B cell (primary cell): ENCODE data around the gene FST. TPM values are rescaled to one million over a fixed set of nuclear protein-coding genes. Genes with fewer than 3 reads are reported as not detected.

Experiments
- ATAC-seq: fragments of 200-7000 bp; cut with Tn5 transposase; one replicate; pipeline ENCODE4 v1.10.0; 2021; ENCODE audit warnings: low read depth, mild to moderate bottlenecking, moderate number of reproducible peaks, moderate library complexity
- CTCF ChIA-PET: fragments of 350-600 bp; sonication (Branson Sonifier 250); formaldehyde crosslinking; loops from one replicate; lab custom pipeline; 2021; ENCODE audit warnings: antibody characterized with exemption, inconsistent platforms; lab: Charles Lee
- POLR2A ChIA-PET: fragments of 350-600 bp; sonication (Branson Sonifier 250); formaldehyde crosslinking; loops from one replicate; lab custom pipeline; 2021; ENCODE audit warnings: antibody characterized with exemption; lab: Charles Lee
- DNase-seq: peaks from one replicate; pipeline ENCODE4 v3.0.0; 2013
- H2AFZ ChIP-seq: 2 replicates; pipeline ENCODE4 v1.6.1; 2012; ENCODE audit warnings: mild to moderate bottlenecking, low read depth, low read length; ENCODE audit not compliant: insufficient read depth, poor library complexity, severe bottlenecking
- H3K27ac ChIP-seq, 2 donors: 1 replicate in 1 of 2; 2 replicates in 1 of 2; pipeline ENCODE4 v1.5.1; 2012 to 2013; ENCODE audit warnings: low read length in 2 of 2, mild to moderate bottlenecking in 2 of 2, moderate library complexity in 1 of 2
- H3K27me3 ChIP-seq, 4 experiments: fragments of 200-600 bp in 1 of 4; sonication (generic) in 1 of 4; replicated peaks in 1 of 4; 1 replicate in 2 of 4; 2 replicates in 2 of 4; pipeline versions ENCODE4 v1.6.1 to v1.7.0; 2013 to 2016; ENCODE audit warnings: low read length in 3 of 4, mild to moderate bottlenecking in 2 of 4, mixed read lengths in 1 of 4, moderate library complexity in 1 of 4; ENCODE audit not compliant: insufficient read depth in 4 of 4, control insufficient read depth in 3 of 4; ENCODE audit errors: control extremely low read depth in 1 of 4
- H3K36me3 ChIP-seq, 2 experiments: replicated peaks in 1 of 2; 1 replicate in 1 of 2; 2 replicates in 1 of 2; pipeline versions ENCODE4 v1.6.1 to v1.7.1; 2013; ENCODE audit warnings: low read length in 1 of 2; ENCODE audit not compliant: insufficient read depth in 2 of 2, control insufficient read depth in 1 of 2; ENCODE audit errors: control extremely low read depth in 1 of 2, extremely low read depth in 1 of 2
- H3K4me1 ChIP-seq, 2 donors: fragments of 200-600 bp in 1 of 2; sonication (generic) in 1 of 2; 1 replicate in 1 of 2; 2 replicates in 1 of 2; pipeline versions ENCODE4 v1.5.1 to v1.6.1; 2013 to 2017; ENCODE audit warnings: low read length in 2 of 2; ENCODE audit not compliant: control insufficient read depth in 2 of 2, insufficient read depth in 2 of 2
- H3K4me2 ChIP-seq: replicated peaks from 2 replicates; pipeline ENCODE3; 2012; ENCODE audit warnings: mild to moderate bottlenecking, low read depth, low read length; ENCODE audit not compliant: poor library complexity, severe bottlenecking
- H3K4me3 ChIP-seq, 5 experiments: fragments of 200-600 bp in 1 of 5; sonication (generic) in 1 of 5; 1 replicate in 3 of 5; 2 replicates in 2 of 5; pipeline versions ENCODE4 v1.5.1 to v1.7.0; 2011 to 2016; ENCODE audit warnings: low read length in 4 of 5, mild to moderate bottlenecking in 4 of 5, low read depth in 2 of 5, control low read depth in 1 of 5, moderate library complexity in 1 of 5; ENCODE audit not compliant: insufficient read depth in 1 of 5; ENCODE audit errors: control extremely low read depth in 1 of 5, extremely low read depth in 1 of 5
- H3K79me2 ChIP-seq: fragments of 200-600 bp; sonication (generic); one replicate; pipeline ENCODE4 v1.6.0; 2016; ENCODE audit warnings: low read length; ENCODE audit not compliant: control insufficient read depth, insufficient read depth
- H3K9ac ChIP-seq: fragments of 200-600 bp; sonication (generic); 2 replicates; pipeline ENCODE4 v1.6.1; 2017; ENCODE audit warnings: mild to moderate bottlenecking, low read length, moderate library complexity
- H3K9me3 ChIP-seq, 3 donors: one replicate each; pipeline versions ENCODE4 v1.6.1 to v1.7.1; 2013; ENCODE audit warnings: low read length in 2 of 3; ENCODE audit not compliant: control insufficient read depth in 2 of 3, insufficient read depth in 1 of 3; ENCODE audit errors: control extremely low read depth in 1 of 3
- H4K20me1 ChIP-seq: 2 replicates; pipeline ENCODE4 v1.6.0; 2012; ENCODE audit warnings: mild to moderate bottlenecking, low read length; ENCODE audit not compliant: insufficient read depth, control insufficient read depth, poor library complexity, severe bottlenecking
- H3K27ac Mint-ChIP-seq: one replicate; pipeline ENCODE4 v1.8.0; 2021; ENCODE audit warnings: mixed read lengths
- H3K27me3 Mint-ChIP-seq: one replicate; pipeline ENCODE4 v1.8.0; 2021; ENCODE audit warnings: mixed read lengths
- H3K4me1 Mint-ChIP-seq: one replicate; pipeline ENCODE4 v1.8.0; 2021; ENCODE audit warnings: mixed read lengths
- H3K4me3 Mint-ChIP-seq: one replicate; pipeline ENCODE4 v1.8.0; 2021; ENCODE audit warnings: mixed read lengths
- H3K9me3 Mint-ChIP-seq: one replicate; pipeline ENCODE4 v1.8.0; 2022; ENCODE audit warnings: mixed read lengths; ENCODE audit not compliant: insufficient read depth
- CTCF ChIP-seq: fragments of 200-600 bp; IDR thresholded peaks from one replicate; pipeline ENCODE4 v1.8.0; 2022; ENCODE audit warnings: antibody characterized with exemption, mild to moderate bottlenecking
- EZH2 ChIP-seq: IDR thresholded peaks from 2 replicates; pipeline ENCODE4 v1.6.1; 2012; ENCODE audit warnings: borderline replicate concordance, low read depth, mild to moderate bottlenecking, moderate library complexity, low read length; ENCODE audit not compliant: insufficient read depth, poor library complexity, severe bottlenecking
- WGBS: methylation state at CpG from one replicate; pipeline ENCODE4 v1.1.5; 2013; ENCODE audit warnings: missing lambda C conversion rate; ENCODE audit not compliant: insufficient coverage; 5-methylcytosine and 5-hydroxymethylcytosine counted together
- intact Hi-C: fragments of 100-400 bp; cut with micrococcal nuclease; formaldehyde crosslinking; loops from one replicate; pipeline ENCODE4 v1.10.0; 2022
- polyA plus RNA-seq: library from polyadenylated mRNA; depleted of rRNA; stranded (reverse); fragments of >200 nt; gene quantifications from 2 replicates; pipeline ENCODE4 v1.2.3, GENCODE V29; 2012
- total RNA-seq, 2 donors: library from RNA; stranded (reverse); fragments of 120-200 nt in 1 of 2; gene quantifications; 1 replicate in 1 of 2; 2 replicates in 1 of 2; pipeline versions ENCODE4 v1.2.3 to v1.2.4, GENCODE V29; 2013 to 2022

FST gene
- total and polyA plus RNA-seq, 2 donors (not counting 1 experiment from before 2014, with no cell fraction given) = not detected

DNA sequence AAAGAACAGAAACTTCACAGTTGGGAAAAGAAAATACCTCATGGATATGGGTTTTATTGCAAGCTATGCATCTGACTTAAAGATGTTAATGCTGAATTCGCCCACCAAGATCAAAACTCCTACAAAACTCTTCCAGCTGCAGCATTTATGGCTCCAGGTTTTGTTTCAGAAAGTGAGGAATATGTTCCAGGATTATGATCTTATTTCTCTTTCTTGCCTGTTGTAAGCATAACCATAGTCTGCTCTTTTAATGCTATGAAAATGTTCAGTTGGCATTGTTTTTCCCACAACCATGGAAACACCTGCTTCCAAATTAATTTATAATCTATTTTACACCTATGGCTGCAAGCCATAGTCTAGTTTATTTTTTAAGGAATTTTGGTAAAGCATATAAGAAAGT lies 34.9 kb upstream of the FST start:
- Histone ChIP-seq H3K9ac (no peak overlapping the region), H3K4me3 (no peak overlapping the region), H3K4me2 (no peak overlapping the region), H3K36me3 (no peaks in the 10 kb centered on the region), H3K79me2 (no peaks in the 10 kb centered on the region), H3K4me1 (no peaks in the 10 kb centered on the region), H4K20me1 (no peaks in the 10 kb centered on the region), H3K27ac (no peak overlapping the region), H3K27me3 (no peaks in the 10 kb centered on the region), H3K9me3 (no peaks in the 10 kb centered on the region), H2AFZ (no peak overlapping the region)
- intact Hi-C loops = no loop called here
- DNase-seq (no peak), ATAC-seq (no peak)
- Mint-ChIP-seq H3K9me3 (no peaks in the 10 kb centered on the region), H3K4me3 (no peak overlapping the region), H3K27me3 (peaks cover 10% of the 10 kb centered on the region), H3K4me1 (no peaks in the 10 kb centered on the region), H3K27ac (no peak overlapping the region)
- no peak for TF ChIP-seq EZH2
- TF ChIP-seq CTCF = no peak
- POLR2A ChIA-PET = no interaction called here
- no CpG with 5 or more reads among the region's 1 CpG for WGBS
- CTCF ChIA-PET = no interaction called here

DNA sequence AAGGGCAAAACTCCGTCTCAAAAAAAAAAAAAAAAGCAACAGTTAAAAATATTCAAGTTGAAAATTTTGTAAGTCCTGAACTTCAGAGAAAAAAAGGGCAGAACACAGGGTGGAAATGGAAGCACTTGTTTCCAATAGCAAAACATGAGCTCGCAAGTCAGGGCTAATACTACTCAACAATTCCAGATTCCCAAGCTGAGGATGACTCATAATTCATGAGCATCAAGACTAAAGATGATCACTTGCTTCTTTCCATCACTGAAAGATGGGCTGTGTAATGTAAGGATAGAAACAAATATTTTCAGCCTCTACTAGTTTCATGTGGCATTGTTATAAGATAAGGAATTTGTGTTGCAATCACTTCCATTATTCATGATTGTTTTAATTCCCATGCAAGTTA lies 33.5 kb upstream of the FST start:
- ChIA-PET CTCF (no interaction called here), POLR2A (no interaction called here)
- Mint-ChIP-seq H3K4me3 (no peak overlapping the region), H3K9me3 (no peaks in the 10 kb centered on the region), H3K27ac (no peak overlapping the region), H3K27me3 (peaks cover 8% of the 10 kb centered on the region), H3K4me1 (no peaks in the 10 kb centered on the region)
- Histone ChIP-seq H3K4me1 (no peaks in the 10 kb centered on the region), H3K79me2 (no peaks in the 10 kb centered on the region), H3K9me3 (no peaks in the 10 kb centered on the region), H4K20me1 (no peaks in the 10 kb centered on the region), H3K9ac (no peak overlapping the region), H3K4me3 (no peak overlapping the region), H2AFZ (no peak overlapping the region), H3K36me3 (no peaks in the 10 kb centered on the region), H3K27me3 (no peaks in the 10 kb centered on the region), H3K27ac (no peak overlapping the region), H3K4me2 (no peak overlapping the region)
- TF ChIP-seq CTCF (no peak), EZH2 (no peak)
- DNase-seq (no peak), ATAC-seq (no peak)
- intact Hi-C loops = no loop called here
- no CpG with 5 or more reads among the region's 2 CpGs for WGBS
